ENCODE data around the gene CLDN24. TPM values are rescaled to one million over a fixed set of nuclear protein-coding genes. Genes with fewer than 3 reads are reported as not detected.
A peak's percentile ranks its signal among the peaks of the same experiment; 100 is the strongest.
"Not testable (repeated sequence)": the region's sequence is repeated elsewhere in the genome, so short reads cannot be mapped to it uniquely, and the experiment has no call there.

Gene CLDN24
- total RNA-seq, 1 donor from 2014 or later = not detected

DNA sequence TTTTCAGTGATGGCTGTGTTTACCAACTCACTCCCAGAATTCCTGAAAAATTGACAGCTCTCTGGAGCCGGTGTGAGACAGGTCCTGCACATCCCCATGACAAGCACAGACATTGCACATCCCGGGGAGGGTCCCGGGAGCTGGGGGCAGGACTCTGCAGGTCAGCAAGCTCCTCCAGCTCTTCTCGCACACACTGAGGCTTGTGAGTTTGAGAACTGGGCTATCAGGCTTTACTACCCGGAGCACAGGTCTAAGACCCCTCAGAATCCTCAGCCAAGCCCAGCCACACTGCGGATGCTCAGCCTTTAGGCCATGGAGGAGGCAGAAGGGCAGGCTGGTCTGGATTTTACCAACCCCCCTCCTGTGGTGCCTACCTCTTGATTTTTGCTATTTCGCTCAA is 5.6 kb upstream of the CLDN24 start:
- DNase-seq (ENCODE audit: low spot score) (no peak), ATAC-seq (no peak)
- intact Hi-C loops (cut with DNase I) = no loop called here

DNA sequence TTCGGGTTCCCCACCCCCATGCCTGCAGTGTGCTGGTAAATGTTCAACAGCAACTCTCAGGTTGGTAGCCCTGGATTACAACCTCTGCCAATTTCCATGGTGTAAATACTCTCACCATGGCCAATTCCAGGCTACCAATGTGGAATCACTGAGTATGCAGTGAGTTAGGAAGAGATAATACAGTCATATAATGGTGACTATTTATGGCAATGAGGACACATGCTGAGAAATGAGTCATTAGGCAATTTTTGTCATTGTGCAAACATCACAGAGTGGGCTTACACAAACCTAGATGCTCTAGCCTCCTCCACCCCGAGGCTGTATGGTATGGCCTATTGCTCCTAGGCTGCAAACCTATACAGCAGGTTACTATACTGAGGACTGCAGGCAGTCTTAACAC is 4.6 kb upstream of the CLDN24 start:
- DNase-seq (ENCODE audit: low spot score) (no peak), ATAC-seq (no peak)
- intact Hi-C loops (cut with DNase I) = no loop called here

DNA sequence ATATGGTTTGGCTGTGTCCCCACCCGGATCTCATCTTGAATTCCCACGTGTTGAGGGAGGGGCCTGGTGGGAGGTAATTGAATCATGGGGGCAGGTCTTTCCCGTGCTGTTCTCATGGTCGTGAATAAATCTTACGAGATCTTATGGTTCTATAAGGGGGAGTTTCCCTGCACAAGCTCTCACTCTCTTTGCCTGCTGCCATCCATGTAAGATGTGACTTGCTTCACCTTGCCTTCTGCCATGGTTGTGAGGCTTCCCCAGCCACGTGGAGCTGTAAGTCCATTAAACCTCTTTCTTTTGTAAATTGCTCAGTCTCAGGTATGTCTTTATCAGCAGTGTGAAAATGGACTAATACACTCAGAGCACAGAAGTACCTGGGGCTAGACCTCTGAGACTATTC is 4.2 kb upstream of the CLDN24 start:
- ATAC-seq; intact Hi-C loops (cut with DNase I); DNase-seq (ENCODE audit: low spot score): not testable (repeated sequence)

DNA sequence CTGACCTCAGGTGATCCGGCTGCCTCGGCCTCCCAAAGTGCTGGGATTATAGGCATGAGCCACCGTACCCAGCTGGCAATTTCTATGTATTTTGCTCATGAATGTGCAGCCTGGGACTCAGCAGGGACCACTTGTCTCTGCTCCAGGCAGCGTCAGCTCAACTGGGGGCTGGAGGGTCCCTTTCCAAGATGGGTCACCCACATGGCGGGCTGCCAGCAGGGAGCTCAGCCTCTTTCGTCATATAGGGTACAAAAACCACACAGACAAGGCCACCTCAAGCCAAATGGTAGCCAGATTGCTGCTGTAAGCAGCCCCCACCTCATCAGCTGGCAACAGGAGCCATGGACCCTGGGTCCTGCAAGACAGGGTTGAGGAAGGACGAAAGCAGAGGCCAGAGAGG is 2.4 kb upstream of the CLDN24 start:
- no peak for DNase-seq (ENCODE audit: low spot score)
- intact Hi-C loops (cut with DNase I) = no loop called here
- ATAC-seq = no peak

DNA sequence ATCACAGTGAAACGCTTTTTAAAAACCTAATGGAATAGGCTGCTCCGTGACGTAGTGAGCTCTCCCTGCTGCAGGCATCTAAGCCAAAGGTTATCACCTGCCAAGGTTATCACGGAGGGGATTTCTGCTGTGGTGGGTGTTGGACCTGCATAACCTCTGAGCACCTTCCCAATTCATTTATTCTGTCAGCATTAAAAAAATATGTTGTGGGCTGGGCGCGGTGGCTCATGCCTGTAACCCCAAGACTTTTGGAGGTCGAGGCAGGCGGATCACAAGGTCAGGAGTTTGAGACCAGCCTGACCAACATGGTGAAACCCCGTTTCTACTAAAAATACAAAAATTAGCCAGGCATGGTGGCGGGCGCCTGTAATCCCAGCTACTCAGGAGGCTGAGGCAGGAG is 1.8 kb upstream of the CLDN24 start:
- ATAC-seq; intact Hi-C loops (cut with DNase I); DNase-seq (ENCODE audit: low spot score): not testable (repeated sequence)

DNA sequence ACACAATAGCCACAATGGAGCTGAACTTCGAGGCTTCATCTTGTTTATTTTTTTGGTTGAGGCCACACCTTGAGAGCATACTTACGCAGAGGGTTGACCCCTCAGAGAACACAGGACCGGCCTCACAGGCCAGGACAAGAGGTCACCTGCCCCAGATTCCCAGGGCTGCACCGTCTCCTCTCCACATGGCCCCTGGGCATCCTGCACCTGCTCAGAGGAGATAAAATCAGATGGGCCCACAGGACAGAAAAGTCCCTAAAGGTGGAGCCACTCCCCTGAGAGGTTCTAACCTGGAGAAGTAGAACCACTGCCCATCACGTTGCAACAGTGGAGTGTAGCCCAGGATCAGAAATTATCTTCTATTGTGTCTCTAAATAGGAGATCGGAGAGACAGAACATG is 1.1 kb upstream of the CLDN24 start:
- DNase-seq (ENCODE audit: low spot score) (no peak), ATAC-seq (no peak)
- intact Hi-C loops (cut with DNase I) = no loop called here

DNA sequence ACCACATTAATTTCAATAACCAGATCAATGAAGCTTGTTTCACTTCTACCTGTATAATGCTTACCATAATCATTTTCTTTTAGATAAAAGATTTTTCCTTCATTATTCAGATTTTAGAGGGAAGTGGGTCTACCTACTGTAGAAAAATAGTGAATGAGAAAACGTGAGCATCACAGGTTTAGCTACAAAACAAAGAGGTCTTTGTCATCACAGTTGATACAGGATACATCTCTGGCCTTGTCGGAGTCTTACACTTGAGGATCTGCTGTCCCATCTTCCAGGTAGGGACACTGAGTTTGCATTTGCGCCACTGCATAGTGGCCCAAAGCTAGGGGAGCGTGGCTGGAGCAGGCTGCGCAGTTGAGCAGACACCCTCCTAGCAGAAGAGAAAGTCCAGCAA is 710 bp downstream of the CLDN24 start:
- no peak for ATAC-seq
- no peak for DNase-seq (ENCODE audit: low spot score)
- intact Hi-C loops (cut with DNase I) = no loop called here

DNA sequence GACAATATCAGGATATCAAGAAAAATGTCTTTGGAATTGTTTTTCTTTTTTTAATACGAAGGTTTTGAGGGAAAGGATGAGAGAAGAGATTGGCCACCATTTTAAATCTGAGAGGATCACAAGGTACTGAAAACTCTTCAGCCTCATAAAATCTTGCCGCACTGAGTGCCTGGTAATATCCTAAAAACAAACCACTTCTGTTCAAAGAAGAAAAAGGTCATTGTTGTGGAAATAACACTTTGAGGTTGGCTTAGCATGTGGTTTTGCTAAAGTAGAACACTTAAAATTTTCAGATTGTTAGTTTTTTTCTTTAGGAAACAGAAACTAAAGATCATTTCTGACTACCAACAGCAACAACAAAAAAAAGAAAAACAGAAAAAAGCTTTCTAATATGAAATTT is 1.1 kb downstream of the CLDN24 start:
- peak; percentile 66 for ATAC-seq
- intact Hi-C loops (cut with DNase I) = no loop called here

DNA sequence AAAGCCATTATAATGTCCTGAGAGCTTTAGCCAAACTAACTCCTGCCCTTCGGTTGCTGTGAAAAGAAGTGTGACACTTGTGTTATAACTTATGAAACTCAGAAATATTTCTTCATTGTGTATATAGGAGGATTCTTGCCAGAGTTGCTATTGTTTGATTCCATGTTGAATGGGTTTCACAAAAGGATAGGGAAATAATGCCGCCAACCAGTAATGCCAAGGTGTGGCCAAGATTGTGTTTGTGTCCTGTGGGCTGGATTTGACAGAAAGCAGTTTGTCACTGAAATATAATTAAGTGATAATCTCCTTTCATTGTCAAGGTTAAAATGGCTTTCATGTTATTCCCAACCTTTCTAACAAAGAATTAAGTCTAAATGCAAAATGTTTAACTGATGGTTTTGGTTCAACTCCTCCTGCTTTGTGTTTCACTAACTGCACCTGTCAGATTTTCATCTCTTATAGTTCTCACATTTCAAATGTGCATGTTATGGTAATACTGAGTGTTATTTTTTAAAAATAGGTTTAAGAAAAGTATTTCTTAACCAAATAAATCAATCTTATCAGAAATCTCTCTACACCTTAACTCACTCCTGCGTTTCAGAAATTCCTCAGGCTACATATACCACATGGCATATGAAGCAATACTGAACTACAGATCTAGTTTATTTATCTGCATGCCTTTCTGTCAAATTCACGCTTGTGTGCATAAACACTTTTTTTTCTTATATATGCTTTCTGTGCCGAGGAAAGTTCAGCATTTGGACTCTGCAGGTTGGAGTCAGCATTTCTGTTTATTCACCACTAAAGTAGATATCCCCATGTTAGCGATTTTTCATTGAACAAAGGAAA is 1.8 kb downstream of the CLDN24 start, which contains the start of gene CLDN22:
CLDN22 (minus strand) TSS at position 66 of the 849 bp plus-strand sequence; CDS start at position 8, 58 bp downstream.
- intact Hi-C loops (cut with DNase I) = no loop called here
- DNase-seq (ENCODE audit: low spot score) (no peak), ATAC-seq (no peak)

More for the DNA sequence above, 1.1 kb downstream of the CLDN24 start:
- DNase-seq (ENCODE audit: low spot score) = no peak

DNA sequence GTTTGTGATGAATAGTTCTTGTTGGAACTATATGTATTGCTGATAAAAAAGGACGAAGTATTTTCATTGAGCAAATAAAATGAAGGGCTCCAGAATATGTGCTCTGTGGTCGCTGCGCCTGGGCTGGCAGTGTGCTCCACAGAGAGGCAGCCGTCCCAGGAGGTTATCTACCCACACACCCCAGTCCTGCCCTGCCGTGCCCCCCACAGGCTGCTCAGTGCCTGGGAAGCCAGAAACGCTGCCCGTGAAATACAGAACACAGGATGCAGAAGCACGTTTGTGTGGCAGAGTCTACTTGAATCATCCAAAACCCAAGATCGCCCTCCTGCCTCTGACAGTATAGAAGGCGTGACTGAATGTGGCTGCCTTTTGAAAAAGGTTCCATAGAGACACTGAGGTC is 3.6 kb downstream of the CLDN24 start:
- peak; percentile 26 for ATAC-seq
- intact Hi-C loops (cut with DNase I) = no loop called here
- DNase-seq (ENCODE audit: low spot score) = no peak

DNA sequence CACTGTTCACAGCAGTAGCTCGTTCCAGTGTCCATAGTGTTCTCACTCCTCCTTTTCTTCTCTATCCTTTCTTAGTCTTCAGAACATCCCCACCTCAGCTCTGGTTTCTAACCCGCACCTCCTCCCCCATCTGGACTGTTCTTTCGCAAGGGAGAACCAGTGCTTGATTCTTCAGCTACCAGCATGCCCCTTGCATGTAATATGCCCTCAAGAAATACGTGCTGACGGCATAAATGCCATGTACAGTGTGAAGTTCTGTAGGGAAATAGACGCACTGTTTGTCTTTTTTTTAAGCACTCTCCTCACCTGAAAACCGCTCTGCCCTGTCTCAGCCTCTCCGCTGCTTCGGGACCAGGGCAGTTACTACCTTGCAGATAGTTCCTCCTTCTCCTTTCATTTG is 7.4 kb downstream of the CLDN24 start:
- no peak for DNase-seq (ENCODE audit: low spot score)
- intact Hi-C loops (cut with DNase I) = no loop called here
- no peak for ATAC-seq

DNA sequence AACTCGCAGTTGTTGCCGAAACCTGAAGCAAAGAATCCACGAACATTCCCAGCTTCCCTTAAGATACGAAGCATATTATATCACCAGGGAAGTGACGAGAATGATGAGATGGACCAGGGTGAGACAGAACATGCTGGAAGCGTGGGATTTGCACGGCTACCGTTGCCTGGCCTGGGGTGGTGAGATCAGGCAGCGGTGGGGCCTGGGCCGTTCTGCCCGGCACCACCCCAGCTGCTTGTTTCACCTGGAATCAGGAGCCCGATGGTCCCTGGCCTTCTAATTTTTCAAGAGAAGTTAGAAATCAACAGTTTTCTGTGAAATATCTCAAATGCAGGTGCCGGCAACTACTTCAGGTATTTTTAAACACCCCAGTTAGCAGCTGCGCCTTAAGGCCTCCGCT is 7.9 kb downstream of the CLDN24 start:
- intact Hi-C loops (cut with DNase I) = no loop called here
- ATAC-seq = no peak
- DNase-seq (ENCODE audit: low spot score) = no peak

DNA sequence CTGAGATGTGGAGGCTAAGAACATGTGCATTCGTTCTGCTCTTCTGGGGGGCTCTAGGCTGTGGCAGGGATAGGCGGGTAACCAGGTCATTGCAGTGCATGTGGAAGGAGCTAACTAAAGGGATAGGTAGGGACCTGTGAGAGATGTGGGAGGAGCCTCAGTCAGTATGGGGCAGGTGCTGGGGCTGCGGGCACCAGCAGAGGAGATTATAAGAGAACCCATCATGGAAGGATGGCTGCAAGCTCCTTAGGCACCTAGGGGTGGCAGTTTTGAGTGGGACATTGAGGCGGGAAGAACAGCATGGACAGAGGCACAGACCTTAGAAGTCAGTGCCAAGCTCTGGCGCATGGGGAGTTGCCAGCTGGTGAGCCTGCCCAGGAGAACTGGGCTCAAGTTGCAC is 9.4 kb downstream of the CLDN24 start:
- no peak for ATAC-seq
- intact Hi-C loops (cut with DNase I) = no loop called here
- DNase-seq (ENCODE audit: low spot score) = no peak

DNA sequence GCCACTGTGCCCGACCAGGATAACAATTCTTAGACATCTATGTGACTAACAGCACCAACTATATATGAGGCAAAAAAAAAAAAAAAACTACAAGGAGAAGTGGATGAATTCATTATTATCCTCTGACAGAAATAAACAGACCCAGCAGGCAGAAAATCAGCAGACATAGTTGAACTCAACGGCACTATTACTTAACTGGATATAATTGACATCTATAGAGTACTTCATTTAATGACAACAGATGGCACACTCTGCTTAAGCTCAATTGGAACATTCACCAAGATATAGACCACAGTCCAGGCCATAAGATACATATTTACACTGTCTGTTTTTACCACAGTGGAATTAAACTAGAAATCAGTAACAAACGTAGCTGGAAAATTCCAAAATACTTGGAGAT is 15.4 kb downstream of the CLDN24 start:
- ATAC-seq = no peak
- DNase-seq (ENCODE audit: low spot score) = no peak
- intact Hi-C loops (cut with DNase I) = no loop called here

DNA sequence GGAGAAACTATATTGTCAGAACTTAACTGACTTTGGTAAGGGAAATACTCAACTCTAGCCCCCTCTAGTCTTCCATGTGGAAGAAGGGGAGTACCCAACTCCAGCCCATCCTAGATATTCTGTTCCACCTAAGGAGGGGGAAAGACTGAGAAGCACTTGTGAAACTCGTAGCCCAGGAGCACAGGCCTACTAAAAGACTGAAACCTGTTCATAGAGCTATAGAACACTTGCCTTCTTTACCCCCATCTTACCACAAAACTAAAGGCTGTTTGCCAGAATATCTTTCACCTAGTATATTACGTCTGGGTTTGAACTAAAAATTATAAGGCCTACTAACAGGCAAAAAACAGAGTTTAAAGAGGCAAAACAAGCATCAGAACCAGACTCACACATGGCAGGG is 17.7 kb downstream of the CLDN24 start:
- intact Hi-C loops (cut with DNase I) = no loop called here
- ATAC-seq (no peak), DNase-seq (ENCODE audit: low spot score) (no peak)

DNA sequence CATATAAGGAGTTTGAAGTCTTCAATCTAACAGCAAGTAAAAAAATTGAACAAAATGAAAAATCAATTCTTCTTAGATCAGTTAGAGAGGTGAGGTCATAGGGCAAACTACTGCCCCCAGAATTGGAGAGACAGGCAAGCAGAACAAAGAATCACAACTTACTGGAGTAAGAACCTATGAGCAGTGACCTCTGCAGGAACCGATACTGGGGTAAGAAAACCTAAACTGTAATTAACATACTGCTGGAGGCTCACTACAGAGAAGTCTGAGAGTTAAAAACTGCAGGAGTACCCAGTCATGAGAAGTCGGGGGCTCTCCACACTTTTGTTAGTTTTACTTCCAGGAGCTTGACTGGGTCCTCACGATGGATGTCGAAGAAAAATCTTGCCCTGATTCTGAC is 18.2 kb downstream of the CLDN24 start:
- intact Hi-C loops (cut with DNase I) = no loop called here
- DNase-seq (ENCODE audit: low spot score) (no peak), ATAC-seq (no peak)

DNA sequence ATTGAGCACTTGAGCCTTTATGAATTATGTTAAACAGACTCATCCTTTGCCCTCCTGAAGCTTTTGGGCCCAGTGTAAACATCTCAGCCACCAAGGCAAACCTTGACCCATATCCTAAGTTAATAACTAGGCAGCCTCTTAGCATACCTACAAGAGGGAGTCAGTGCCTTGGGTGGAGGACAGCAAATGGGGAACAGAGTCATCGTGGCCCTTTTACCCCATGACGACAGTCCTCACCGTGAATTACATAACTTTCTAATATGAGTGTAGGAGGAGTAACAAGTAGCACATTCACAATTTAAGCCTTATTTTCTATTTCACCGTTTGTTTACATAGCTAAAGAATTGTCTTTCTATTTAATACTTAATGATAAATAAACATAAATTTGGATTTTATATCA is 18.9 kb downstream of the CLDN24 start:
- intact Hi-C loops (cut with DNase I) = no loop called here
- ATAC-seq (no peak), DNase-seq (ENCODE audit: low spot score) (no peak)

DNA sequence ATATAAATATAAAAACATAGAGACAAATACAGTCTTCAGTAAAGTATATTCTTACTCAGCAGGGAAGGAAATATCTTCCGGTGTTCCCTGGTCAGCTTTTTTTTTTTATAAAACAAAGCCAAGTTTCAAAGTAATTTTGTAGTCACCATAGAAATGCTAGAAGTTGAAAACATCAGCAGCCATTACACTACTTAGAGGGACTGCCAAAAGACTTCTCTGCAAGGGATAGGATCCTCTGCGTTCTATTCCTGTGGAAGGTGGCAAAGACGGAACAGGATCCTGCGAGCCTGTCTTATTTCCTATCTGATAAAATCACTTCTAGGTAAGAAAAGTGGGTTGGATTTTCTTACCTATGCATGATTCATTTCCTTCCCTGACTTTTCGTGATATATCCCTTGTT is 21.6 kb downstream of the CLDN24 start:
- ATAC-seq (no peak), DNase-seq (ENCODE audit: low spot score) (no peak)
- intact Hi-C loops (cut with DNase I) = no loop called here

DNA sequence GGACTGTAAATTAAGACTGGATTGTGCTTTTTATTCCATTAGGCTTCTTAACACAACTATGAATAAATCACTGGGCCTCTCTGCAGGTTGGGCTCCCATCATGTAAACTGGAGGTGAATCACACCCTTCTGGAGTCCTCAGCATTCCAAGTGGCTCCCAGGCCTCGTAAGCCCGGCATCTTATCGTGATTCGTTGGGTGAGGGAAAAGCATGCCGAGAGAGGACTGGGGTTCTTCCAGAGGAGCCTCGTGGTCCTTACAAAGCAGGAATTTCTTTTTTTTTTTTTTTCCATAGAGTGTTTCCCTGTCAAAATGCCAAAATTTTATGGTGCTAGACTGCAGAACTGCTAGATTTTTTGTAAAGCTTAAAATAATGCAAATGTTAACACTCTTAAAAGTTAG is 22.2 kb downstream of the CLDN24 start:
- ATAC-seq (no peak), DNase-seq (ENCODE audit: low spot score) (no peak)
- intact Hi-C loops (cut with DNase I) = no loop called here

DNA sequence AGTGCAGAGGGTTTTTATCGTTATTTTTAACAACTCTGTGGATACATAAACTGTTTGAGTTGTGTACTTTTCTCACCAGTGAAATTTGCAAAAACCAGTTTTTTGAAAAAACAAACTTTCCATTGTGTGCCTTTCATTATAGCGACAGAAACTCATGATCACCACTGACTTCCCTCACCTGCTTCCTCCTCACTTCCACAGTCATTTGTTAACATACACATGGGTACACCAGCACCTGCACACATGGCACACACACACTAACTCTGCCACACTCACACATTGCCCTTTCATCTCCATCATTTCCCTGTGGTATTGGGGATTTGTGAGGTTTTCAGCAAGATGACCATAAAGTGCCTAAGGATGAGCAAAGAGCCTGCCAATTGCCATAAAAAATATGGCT is 22.8 kb downstream of the CLDN24 start:
- DNase-seq (ENCODE audit: low spot score) (no peak), ATAC-seq (no peak)
- intact Hi-C loops (cut with DNase I) = no loop called here

DNA sequence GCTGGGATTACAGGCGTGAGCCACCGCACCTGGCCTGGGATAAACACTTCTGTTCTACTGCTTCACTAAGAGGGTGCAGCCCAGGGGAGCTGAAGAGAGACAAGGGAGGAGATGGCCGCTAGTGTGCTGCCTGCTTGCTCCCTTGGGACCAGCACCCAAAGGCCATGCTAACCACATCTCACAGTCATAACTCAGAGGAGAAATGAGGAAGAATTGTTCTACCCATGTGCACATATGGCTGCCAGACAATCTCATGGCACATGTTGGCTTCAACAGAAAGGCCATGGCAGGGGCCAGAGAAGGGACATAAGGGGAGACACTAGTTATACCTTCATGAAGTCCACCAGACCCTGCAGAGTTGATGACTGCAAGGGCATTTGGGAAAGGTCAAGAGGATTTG is 24.6 kb downstream of the CLDN24 start:
- ATAC-seq = no peak
- intact Hi-C loops (cut with DNase I) = no loop called here
- DNase-seq (ENCODE audit: low spot score) = no peak
